ES-I3 (cell line): ENCODE measurements around the gene ERN1.

Experiments used
- H3K36me3 ChIP-seq: 2 replicates; pipeline ENCODE4 v1.6.1; 2013; ENCODE audit warnings: mild to moderate bottlenecking, low read length, control low read depth, moderate library complexity; ENCODE audit not compliant: insufficient read depth
- H3K4me1 ChIP-seq: 2 replicates; pipeline ENCODE4 v1.6.1; 2013; ENCODE audit warnings: mild to moderate bottlenecking, control low read depth, low read length; ENCODE audit not compliant: insufficient read depth
- H3K9ac ChIP-seq: 2 replicates; pipeline ENCODE4 v1.6.1; 2013; ENCODE audit warnings: low read depth, mild to moderate bottlenecking, low read length, moderate library complexity
- H3K9me3 ChIP-seq: 2 replicates; pipeline ENCODE4 v1.6.1; 2013; ENCODE audit warnings: mild to moderate bottlenecking, low read length, moderate library complexity; ENCODE audit not compliant: control insufficient read depth, insufficient read depth

Gene ERN1

GRCh38 chr17:63998721-63999679, 130.9 kb downstream of the ERN1 start:
- Histone ChIP-seq H3K36me3 (no peaks in the 10 kb centered on the region), H3K9ac (peak overlapping the region; percentile 69; the same call in 1 of the 2 replicates), H3K9me3 (no peaks in the 10 kb centered on the region), H3K4me1 (no peaks in the 10 kb centered on the region)

- H3K36me3 ChIP-seq = no peaks in the 10 kb centered on the region
- H3K4me1 ChIP-seq = no peaks in the 10 kb centered on the region
- H3K9ac ChIP-seq = peak within 1 kb of the TSS; percentile 69; the same call in 1 of the 2 replicates
- no peaks in the 10 kb centered on the region for H3K9me3 ChIP-seq
Measured at GRCh38 chr17:63998050-63998720, 131.8 kb downstream of the ERN1 start, which contains the start of gene PRR29. Gene PRR29 (plus strand): TSS chr17:63998351. CDS start chr17:63998365, 14 bp downstream.

GRCh38 chr17:63997341-63998048, 132.4 kb downstream of the ERN1 start:
- H3K36me3 ChIP-seq = no peaks in the 10 kb centered on the region
- H3K4me1 ChIP-seq = no peaks in the 10 kb centered on the region
- no peaks in the 10 kb centered on the region for H3K9me3 ChIP-seq
- H3K9ac ChIP-seq = peak overlapping the region; percentile 69; the same call in 1 of the 2 replicates

GRCh38 chr17:63996430-63997182, 133.3 kb downstream of the ERN1 start:
- H3K9ac ChIP-seq = no peak overlapping the region
- no peaks in the 10 kb centered on the region for H3K4me1 ChIP-seq
- no peaks in the 10 kb centered on the region for H3K9me3 ChIP-seq
- no peaks in the 10 kb centered on the region for H3K36me3 ChIP-seq

- Histone ChIP-seq H3K4me1 (no peaks in the 10 kb centered on the region), H3K9ac (no peak overlapping the region), H3K36me3 (no peaks in the 10 kb centered on the region), H3K9me3 (no peaks in the 10 kb centered on the region)
Measured at GRCh38 chr17:63995626-63996025, 134.3 kb downstream of the ERN1 start.

- Histone ChIP-seq H3K9me3 (no peaks in the 10 kb centered on the region), H3K9ac (no peak overlapping the region), H3K4me1 (peaks cover 9% of the 10 kb centered on the region; the same call in 1 of the 2 replicates), H3K36me3 (no peaks in the 10 kb centered on the region)
Measured at GRCh38 chr17:63993368-63993985, 136.5 kb downstream of the ERN1 start.

GRCh38 chr17:63991611-63992010, 138.3 kb downstream of the ERN1 start:
- Histone ChIP-seq H3K9me3 (no peaks in the 10 kb centered on the region), H3K4me1 (peaks cover 9% of the 10 kb centered on the region; the same call in 1 of the 2 replicates), H3K36me3 (no peaks in the 10 kb centered on the region), H3K9ac (no peak overlapping the region)

GRCh38 chr17:63989622-63990345, 140.2 kb downstream of the ERN1 start:
- no peaks in the 10 kb centered on the region for H3K36me3 ChIP-seq
- H3K9me3 ChIP-seq = no peaks in the 10 kb centered on the region
- H3K4me1 ChIP-seq = peaks cover 13% of the 10 kb centered on the region; the same call in 1 of the 2 replicates
- H3K9ac ChIP-seq = no peak overlapping the region
